Stimulated activated naive B cell treated with anti-CD40 and anti-IgM and Interleukin-4, amounts not matched to agents 10 μg/mL and 1 μg/mL and 100 μg/mL, for 72 hours (primary cell): ENCODE data around the gene WNT7B.
A peak's percentile ranks its signal among the peaks of the same experiment; 100 is the strongest.

Experiments
- ATAC-seq, 2 donors: fragments of 150-1000 bp; cut with Tn5 transposase; replicated peaks; 2 replicates each; pipeline ENCODE4 v1.10.0; 2021; ENCODE audit warnings: moderate library complexity in 1 of 2
- DNase-seq: peaks from one replicate; pipeline ENCODE4 v3.0.0; 2021
- H3K27ac Mint-ChIP-seq: one replicate; pipeline ENCODE4 v1.8.0; 2022; ENCODE audit warnings: mild to moderate bottlenecking, mixed read lengths
- H3K27me3 Mint-ChIP-seq, 2 donors: one replicate each; pipeline ENCODE4 v1.8.0; 2022; ENCODE audit warnings: mixed read lengths in 2 of 2
- H3K36me3 Mint-ChIP-seq, 2 donors: one replicate each; pipeline ENCODE4 v1.8.0; 2022; ENCODE audit warnings: mixed read lengths in 2 of 2, mild to moderate bottlenecking in 1 of 2
- H3K4me1 Mint-ChIP-seq, 2 donors: one replicate each; pipeline ENCODE4 v1.8.0; 2022; ENCODE audit warnings: mixed read lengths in 2 of 2, mild to moderate bottlenecking in 1 of 2
- H3K4me3 Mint-ChIP-seq, 2 donors: one replicate each; pipeline ENCODE4 v1.8.0; 2022; ENCODE audit warnings: mild to moderate bottlenecking in 2 of 2, mixed read lengths in 2 of 2, moderate library complexity in 1 of 2
- H3K9me3 Mint-ChIP-seq, 2 donors: one replicate each; pipeline ENCODE4 v1.8.0; 2022; ENCODE audit warnings: mixed read lengths in 2 of 2, mild to moderate bottlenecking in 1 of 2

The WNT7B gene

DNA sequence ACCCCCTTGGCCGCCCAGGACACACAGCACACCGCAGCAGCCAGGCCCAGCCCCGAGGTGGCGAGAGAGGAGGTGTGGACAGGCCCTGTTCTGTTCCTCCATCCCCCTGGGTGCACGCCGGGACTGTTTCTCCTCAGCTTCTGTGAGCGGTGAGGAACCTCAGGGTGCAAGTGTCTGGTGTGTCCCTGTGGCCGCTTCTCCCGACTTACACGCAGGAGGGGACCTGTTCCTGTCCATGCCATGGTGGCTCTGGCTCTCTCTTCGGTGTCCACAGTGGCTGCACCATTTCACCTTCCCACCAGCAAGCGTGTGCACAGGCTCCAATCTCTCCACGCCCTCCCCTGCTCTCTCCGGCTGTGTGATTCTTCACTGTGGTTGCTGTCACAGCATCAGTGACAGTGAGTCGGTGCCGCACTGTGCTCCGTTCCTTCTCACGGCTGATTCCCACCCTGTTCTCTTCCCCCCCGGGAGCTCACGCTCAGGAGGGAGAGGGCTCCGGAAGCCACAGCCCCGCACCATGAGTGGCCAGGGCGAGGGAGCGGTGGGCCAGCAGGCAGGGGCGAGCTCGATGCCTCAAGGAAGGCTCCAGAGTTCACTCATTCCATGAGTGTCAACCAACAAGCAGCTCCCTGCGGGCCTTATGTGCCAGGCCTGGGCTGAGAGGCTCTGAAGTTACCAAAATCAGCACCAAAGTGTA lies 18.6 kb upstream of the WNT7B start:
- ATAC-seq: no peak

DNA sequence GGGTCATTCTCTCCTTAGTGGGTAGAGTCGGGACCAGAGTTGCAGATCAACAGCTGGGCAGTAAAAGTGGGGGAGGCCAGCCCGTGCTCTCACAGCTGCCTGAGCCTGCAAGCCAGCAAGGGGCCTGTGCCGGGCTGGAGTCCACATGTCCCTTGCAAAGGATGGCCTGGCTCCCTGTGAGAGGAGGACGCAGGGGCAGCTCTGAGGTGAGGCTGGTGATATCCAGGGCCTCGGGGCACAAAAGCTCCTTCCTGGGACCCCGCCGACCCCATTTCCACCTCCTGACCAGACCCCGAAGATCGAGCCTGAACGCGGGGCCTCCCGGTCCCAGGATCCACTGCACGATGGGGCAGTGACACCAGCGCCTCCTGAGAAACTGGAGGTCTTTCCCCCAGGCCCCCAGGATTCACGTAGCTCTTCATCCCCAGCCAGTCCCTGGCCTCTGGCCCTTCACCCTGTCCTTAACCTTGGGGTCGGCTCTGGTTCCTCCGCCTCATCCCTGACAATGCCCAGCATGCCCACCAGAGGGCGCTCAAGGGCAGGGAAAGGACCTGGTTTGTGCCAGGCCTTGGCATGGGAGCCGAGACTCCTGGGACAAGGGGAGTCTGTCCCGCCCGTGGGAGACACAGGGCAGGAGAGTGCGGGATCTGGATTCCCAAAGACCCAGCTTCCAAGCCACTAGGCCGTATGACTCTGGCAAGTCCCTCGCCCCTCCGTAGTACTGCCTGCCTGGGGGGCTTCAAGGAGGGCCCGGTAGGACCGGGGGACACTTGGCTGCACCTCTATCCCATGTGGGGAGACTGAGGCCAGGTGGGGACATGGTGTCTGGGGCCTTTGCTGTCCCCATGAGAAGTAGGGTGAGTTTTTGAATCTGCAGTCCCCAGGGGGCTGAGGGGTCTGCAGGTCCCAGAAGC lies 17.8 kb upstream of the WNT7B start:
- Mint-ChIP-seq H3K36me3 (no peaks in the 10 kb centered on the region), H3K27ac (peak overlapping the region; percentile 63), H3K4me3 (no peak overlapping the region), H3K9me3 (peaks cover 7 to 8% of the 10 kb centered on the region in 2 donors), H3K4me1 (peaks cover 22 to 40% of the 10 kb centered on the region in 2 donors), H3K27me3 (peaks cover 14 to 46% of the 10 kb centered on the region in 2 donors)
- peak; percentile 44 to 53 for ATAC-seq
- peak; percentile 67 for DNase-seq

More for the DNA sequence above, 18.6 kb upstream of the WNT7B start:
- DNase-seq: no peak
- Mint-ChIP-seq H3K36me3 (no peaks in the 10 kb centered on the region), H3K4me1 (peaks cover 22 to 41% of the 10 kb centered on the region in 2 donors), H3K4me3 (no peak overlapping the region), H3K27me3 (peaks cover 14 to 42% of the 10 kb centered on the region in 2 donors), H3K9me3 (peaks cover 7 to 8% of the 10 kb centered on the region in 2 donors), H3K27ac (peak overlapping the region; percentile 81)

DNA sequence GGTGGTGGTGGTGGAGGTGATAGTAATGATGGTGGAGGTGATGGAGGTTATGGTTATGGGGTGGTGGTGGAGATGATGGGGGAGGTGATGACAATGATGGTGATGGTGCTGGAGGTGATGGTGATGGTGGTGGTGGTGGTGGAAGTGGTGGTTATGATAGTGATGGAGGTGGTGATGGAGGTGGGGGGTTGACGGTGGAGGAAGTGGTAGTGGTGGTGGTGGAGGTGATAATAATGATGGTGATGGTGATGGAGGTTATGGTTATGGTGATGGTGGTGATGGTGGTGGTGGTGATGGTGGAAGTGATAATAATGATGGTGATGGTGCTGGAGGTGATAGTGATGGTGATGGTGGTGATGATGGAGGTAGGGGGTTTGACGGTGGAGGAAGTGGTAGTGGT lies 16.9 kb upstream of the WNT7B start:
- peaks cover 14 to 38% of the 10 kb centered on the region in 2 donors for H3K27me3 Mint-ChIP-seq
- no peak for DNase-seq
- H3K4me3 Mint-ChIP-seq: no peak overlapping the region
- no peaks in the 10 kb centered on the region for H3K36me3 Mint-ChIP-seq
- H3K4me1 Mint-ChIP-seq: peaks cover 22 to 36% of the 10 kb centered on the region in 2 donors
- H3K27ac Mint-ChIP-seq: peak overlapping the region; percentile 26
- peaks cover 7 to 8% of the 10 kb centered on the region in 2 donors for H3K9me3 Mint-ChIP-seq
- no peak for ATAC-seq

DNA sequence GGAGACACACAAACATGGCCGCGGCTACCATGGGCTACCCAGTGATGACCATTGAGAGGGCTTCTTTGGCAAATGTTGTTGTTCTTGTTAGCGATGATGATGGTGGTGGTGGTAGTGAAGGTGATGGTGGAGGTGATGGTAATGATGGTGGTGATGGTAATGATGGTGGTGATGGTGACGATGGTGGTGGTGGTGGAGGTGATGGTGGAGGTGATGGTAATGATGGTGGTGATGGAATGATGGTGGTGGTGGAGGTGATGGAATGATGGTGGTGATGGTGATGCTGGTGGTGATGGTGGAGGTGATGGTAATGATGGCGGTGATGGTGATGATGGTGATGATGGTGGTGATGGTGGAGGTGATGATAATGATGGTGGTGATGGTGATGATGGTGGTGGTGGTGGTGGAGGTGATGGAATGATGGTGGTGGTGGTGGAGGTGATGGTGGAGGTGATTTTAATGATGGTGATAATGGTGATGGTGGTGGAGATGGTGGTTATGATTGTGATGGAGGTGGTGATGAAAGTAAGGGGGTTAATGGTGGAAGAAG lies 16.3 kb upstream of the WNT7B start:
- H3K27ac Mint-ChIP-seq: no peak overlapping the region
- no peak overlapping the region for H3K4me3 Mint-ChIP-seq
- peaks cover 7 to 8% of the 10 kb centered on the region in 2 donors for H3K9me3 Mint-ChIP-seq
- H3K27me3 Mint-ChIP-seq: peaks cover 14 to 34% of the 10 kb centered on the region in 2 donors
- peaks cover 22 to 35% of the 10 kb centered on the region in 2 donors for H3K4me1 Mint-ChIP-seq
- ATAC-seq: no peak
- no peak for DNase-seq
- no peaks in the 10 kb centered on the region for H3K36me3 Mint-ChIP-seq

DNA sequence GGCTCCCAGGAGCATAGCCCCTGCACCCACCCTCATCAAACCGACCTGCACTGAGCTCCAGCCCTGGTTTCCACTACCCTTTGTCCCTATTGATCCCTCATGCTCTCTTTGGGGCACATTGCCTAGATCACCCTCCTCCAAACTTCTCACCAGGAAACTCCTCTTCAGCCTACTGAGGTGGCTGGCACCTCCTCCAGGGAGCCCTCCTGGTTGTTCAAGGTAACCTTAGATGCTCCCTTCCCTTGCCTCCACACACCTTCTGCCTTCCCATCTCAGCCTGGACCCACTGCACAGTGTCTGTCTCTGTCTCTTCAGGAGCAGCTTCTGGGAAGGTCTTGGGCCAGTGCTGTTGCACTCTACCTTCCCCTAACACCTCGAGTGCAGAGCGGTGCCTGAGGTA lies 15.8 kb upstream of the WNT7B start:
- Mint-ChIP-seq H3K4me1 (peaks cover 22 to 35% of the 10 kb centered on the region in 2 donors), H3K27ac (no peak overlapping the region), H3K9me3 (peaks cover 7 to 8% of the 10 kb centered on the region in 2 donors), H3K4me3 (no peak overlapping the region), H3K27me3 (peaks cover 12 to 34% of the 10 kb centered on the region in 2 donors), H3K36me3 (no peaks in the 10 kb centered on the region)
- no peak for DNase-seq
- ATAC-seq: no peak

DNA sequence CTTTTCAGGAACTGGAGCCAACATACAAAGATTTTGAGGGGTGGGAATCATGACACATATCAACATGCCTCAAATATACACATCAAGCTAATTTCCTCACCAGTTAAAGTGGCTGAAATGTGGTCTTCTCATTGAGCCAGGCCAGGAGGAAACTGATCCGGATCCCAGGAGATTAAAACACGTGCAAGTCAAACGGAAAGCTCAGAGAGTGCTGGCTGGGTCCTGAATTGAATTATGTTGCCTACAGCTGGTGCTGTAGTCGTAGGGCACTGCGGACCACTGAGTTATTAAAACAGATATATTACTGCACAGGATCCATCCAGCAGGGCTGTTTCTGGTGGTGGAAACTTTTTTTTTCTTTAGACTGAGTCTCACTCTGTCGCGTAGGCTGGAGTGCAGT lies 14.1 kb upstream of the WNT7B start:
- Mint-ChIP-seq H3K4me1 (peaks cover 14 to 22% of the 10 kb centered on the region in 2 donors), H3K9me3 (peaks cover 8 to 12% of the 10 kb centered on the region in 2 donors), H3K4me3 (no peak overlapping the region), H3K36me3 (peaks cover 2 to 3% of the 10 kb centered on the region in 2 donors), H3K27ac (no peak overlapping the region), H3K27me3 (peaks cover 15 to 32% of the 10 kb centered on the region in 2 donors)
- no peak for ATAC-seq
- DNase-seq: no peak

DNA sequence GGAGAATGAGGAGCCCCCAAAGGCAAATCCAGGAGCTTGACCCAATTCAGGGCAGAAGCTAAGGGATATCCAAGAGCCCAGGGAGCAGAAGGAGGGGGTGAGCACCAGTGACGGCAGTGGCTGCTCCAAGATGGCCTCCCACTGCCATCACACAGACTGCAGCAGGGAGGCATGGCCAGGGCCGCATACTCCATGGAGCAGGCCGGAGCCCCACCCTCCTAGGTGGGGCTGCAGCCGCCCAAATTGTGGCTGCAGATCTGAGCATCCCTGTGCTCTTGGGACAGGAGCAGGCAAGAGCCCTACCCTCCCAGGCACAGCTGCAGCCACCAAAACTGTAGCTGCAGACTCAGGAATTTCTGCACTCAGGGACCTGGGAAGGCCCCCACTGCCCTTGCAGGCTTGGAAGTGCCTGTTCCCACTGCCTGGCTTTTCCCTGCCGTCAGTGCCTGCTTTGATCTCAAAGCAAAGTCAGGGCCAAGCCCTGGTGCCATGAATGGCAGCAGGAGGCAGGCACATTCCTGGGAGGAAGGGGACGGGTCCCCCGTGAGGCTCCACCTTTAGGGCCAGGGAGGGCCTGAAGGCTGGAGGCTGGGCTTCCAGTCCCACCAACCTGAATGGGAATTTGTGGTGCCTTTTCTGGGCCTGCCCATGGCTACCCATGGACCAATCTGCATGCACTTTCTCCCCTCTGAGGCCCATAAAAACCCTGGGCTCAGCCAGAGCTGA lies 10.3 kb upstream of the WNT7B start:
- peaks cover 7 to 13% of the 10 kb centered on the region in 2 donors for H3K9me3 Mint-ChIP-seq
- H3K36me3 Mint-ChIP-seq: peaks cover 6 to 8% of the 10 kb centered on the region in 2 donors
- H3K27ac Mint-ChIP-seq: no peak overlapping the region
- no peaks in the 10 kb centered on the region for H3K4me1 Mint-ChIP-seq
- DNase-seq (no peak), ATAC-seq (no peak)
- H3K27me3 Mint-ChIP-seq: peaks cover 12 to 25% of the 10 kb centered on the region in 2 donors
- no peak overlapping the region for H3K4me3 Mint-ChIP-seq

DNA sequence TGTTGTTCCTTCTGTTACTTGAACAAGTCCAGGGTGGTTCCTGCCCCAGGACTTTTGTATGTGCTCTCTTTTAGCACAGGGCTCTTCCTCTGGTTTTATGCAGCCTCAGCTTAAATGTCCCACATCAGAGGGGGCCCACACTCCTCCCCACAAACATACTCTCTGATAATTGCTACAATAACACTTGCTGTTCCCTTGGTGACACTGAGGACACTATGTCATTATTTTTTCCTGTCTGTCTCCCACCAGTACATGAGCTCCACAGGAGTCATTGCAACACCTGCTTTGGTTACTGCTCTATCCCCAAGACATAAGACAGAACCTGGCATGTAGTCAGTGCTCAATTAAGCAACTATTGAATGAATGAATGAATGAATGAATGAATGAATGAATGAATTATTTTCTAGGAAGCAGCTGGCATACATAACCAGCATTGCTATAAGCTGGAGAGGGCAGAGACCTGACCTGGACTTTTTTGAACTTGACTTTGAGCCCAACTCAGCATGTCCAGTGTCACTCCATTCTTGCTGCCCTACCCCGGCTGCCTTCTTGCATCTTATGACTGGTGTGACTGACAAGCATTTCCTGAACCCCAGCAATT lies 7.5 kb upstream of the WNT7B start:
- Mint-ChIP-seq H3K4me1 (no peaks in the 10 kb centered on the region), H3K9me3 (peaks cover 7 to 13% of the 10 kb centered on the region in 2 donors), H3K27ac (no peak overlapping the region), H3K4me3 (no peak overlapping the region), H3K27me3 (peaks cover 12 to 19% of the 10 kb centered on the region in 2 donors), H3K36me3 (peaks cover 6 to 8% of the 10 kb centered on the region in 2 donors)
- DNase-seq: no peak
- ATAC-seq: no peak

DNA sequence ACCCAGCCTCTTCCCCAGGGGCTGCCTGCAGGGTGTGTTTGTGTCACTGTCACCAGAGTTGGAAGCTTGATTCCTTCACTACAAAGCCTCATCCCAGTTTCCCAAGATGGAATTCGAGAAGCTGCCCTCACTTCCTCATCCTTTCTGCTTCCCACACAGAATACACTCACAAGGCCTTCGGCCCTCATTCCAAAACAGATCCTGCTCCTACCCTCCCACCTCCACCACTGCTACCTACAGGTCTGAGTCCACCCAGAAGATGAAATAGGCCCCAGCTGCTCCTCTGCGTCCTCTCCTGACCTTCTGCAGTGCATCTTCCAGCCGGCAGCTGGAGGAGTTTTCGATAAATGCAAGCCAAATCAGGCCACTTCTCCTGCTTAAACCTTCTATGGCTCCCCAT lies 6.8 kb upstream of the WNT7B start:
- no peaks in the 10 kb centered on the region for H3K4me1 Mint-ChIP-seq
- H3K27me3 Mint-ChIP-seq: peaks cover 12 to 19% of the 10 kb centered on the region in 2 donors
- H3K9me3 Mint-ChIP-seq: peaks cover 7 to 13% of the 10 kb centered on the region in 2 donors
- ATAC-seq: no peak
- no peak overlapping the region for H3K27ac Mint-ChIP-seq
- no peak overlapping the region for H3K4me3 Mint-ChIP-seq
- DNase-seq: no peak
- peaks cover 6 to 8% of the 10 kb centered on the region in 2 donors for H3K36me3 Mint-ChIP-seq

DNA sequence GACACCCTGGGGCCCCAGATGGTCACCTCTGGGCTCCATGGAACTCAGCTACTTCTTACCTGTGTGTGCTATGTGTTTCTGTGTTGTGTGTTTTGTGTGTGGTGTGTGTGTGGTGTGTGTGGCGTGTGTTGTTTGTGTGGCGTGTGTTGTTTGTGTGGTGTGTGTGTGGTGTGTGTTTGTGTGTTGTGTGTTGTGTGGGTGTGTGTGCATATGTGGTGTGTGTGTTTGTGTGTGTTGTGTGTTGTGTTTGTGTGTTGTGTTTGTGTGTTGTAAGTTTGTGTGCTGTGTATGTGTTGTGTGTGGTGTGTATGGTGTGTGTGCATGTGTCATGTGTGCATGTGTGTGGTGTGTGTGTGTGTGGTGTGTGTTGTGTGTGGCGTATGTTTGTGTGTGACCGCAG lies 3.8 kb upstream of the WNT7B start:
- ATAC-seq (no peak), DNase-seq (no peak)
- no peak overlapping the region for H3K27ac Mint-ChIP-seq
- peaks cover 14 to 20% of the 10 kb centered on the region in 2 donors for H3K27me3 Mint-ChIP-seq
- peaks cover 6 to 7% of the 10 kb centered on the region in 2 donors for H3K9me3 Mint-ChIP-seq
- peaks cover 4 to 5% of the 10 kb centered on the region in 2 donors for H3K36me3 Mint-ChIP-seq
- H3K4me1 Mint-ChIP-seq: peaks cover 2 to 10% of the 10 kb centered on the region in 2 donors
- no peak overlapping the region for H3K4me3 Mint-ChIP-seq

DNA sequence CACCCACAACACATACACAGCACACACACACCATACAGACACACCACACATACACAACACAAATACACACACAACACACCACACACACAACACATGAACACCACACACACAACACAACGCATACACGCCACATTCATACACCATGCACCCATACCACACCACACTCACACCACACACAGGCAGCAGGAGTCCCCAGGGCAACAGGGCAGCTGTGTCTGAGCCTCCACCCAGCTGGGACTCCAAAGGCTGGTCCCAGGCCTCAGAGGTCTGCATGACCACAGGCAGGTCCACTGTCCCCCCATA lies 3.3 kb upstream of the WNT7B start:
- peaks cover 12 to 22% of the 10 kb centered on the region in 2 donors for H3K27me3 Mint-ChIP-seq
- peaks cover 4 to 11% of the 10 kb centered on the region in 2 donors for H3K4me1 Mint-ChIP-seq
- no peak for DNase-seq
- peaks cover 4% of the 10 kb centered on the region in 2 donors for H3K9me3 Mint-ChIP-seq
- no peak overlapping the region for H3K27ac Mint-ChIP-seq
- no peak for ATAC-seq
- H3K4me3 Mint-ChIP-seq: no peak overlapping the region
- H3K36me3 Mint-ChIP-seq: peaks cover 3 to 4% of the 10 kb centered on the region in 2 donors

DNA sequence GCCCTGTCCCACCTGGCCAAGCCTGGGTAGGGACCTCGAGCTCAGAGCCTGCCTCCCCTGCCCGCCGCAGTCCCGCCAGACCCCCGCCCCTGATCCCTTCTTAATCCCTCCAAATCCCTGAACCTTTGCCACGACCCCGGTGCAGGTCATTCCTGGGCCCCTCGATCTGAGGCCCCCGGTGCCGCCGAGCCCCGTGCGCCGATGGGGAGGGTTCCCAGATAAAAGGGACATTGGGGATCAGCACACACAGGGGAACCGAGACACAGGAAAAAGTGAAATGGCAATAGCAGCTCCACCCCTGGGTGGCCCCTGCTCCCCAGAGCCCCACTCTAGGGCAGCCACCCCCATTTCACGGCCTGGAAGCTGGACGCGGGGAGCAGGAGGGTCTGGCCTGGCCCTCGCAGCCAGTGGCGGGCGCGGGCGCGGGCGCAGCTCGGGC lies 1.3 kb upstream of the WNT7B start:
- Mint-ChIP-seq H3K27me3 (peaks cover 23 to 36% of the 10 kb centered on the region in 2 donors), H3K4me1 (peaks cover 12 to 19% of the 10 kb centered on the region in 2 donors), H3K36me3 (no peaks in the 10 kb centered on the region), H3K9me3 (no peaks in the 10 kb centered on the region), H3K4me3 (peak overlapping the region; percentile 7 to 8), H3K27ac (no peak overlapping the region)
- no peak for ATAC-seq
- DNase-seq: no peak

DNA sequence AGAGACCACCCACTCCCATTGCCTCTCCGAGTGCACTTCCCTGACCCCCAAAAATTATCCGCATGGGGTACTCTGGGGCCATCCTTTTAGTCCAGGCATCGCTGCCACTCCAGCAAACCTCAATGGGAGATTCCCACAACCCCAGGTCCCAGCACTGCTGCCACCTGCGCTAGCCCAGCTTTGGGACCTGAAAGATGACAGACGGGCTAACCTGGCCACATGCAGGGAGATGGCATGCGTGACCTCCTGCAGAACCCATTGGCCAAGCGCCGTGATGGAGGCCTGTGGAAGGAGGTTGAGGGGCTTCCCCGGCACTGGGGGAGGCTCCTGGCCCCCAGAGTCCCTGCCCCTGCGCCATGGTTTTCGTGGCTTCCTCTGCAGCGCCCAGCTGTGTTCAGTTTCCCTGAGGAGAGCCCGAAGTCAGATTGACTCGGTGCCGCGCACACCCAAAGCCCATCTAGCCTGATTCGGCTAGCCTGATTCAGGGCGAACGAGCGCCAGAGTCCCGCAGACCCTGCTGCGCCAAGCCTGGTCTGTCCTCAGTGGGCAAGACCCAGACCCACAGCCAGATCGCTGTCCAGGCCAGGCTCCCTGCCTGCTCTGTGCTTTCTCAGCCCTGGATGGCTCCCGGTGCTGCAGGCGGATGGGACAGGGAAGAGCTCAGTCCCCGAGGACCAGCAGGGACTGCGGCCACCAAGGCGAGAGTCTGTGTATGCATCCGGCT lies 751 bp upstream of the WNT7B start:
- peaks cover 28 to 42% of the 10 kb centered on the region in 2 donors for H3K27me3 Mint-ChIP-seq
- peak overlapping the region; percentile 73 for H3K27ac Mint-ChIP-seq
- H3K4me1 Mint-ChIP-seq: peaks cover 12 to 19% of the 10 kb centered on the region in 2 donors
- DNase-seq: no peak
- H3K9me3 Mint-ChIP-seq: no peaks in the 10 kb centered on the region
- H3K4me3 Mint-ChIP-seq: peak overlapping the region; percentile 65 to 76
- ATAC-seq: no peak
- H3K36me3 Mint-ChIP-seq: no peaks in the 10 kb centered on the region
